Transverse colon (tissue), 3 donors: ENCODE measurements around the gene RFX2.

Experiments used
- CTCF ChIP-seq, 5 experiments: fragments of 200-600 bp in 3 of 5; fragments of 450-650 bp in 2 of 5; sonication (generic) in 3 of 5; IDR thresholded peaks; 1 replicate in 2 of 5; 2 replicates in 3 of 5; pipeline ENCODE4 v1.5.1; 2016 to 2017; ENCODE audit warnings: antibody characterized with exemption in 5 of 5, inconsistent platforms in 3 of 5, mild to moderate bottlenecking in 2 of 5, moderate library complexity in 1 of 5
- POLR2A ChIP-seq: fragments of 450-650 bp; IDR thresholded peaks from one replicate; pipeline ENCODE4 v1.6.1; 2016; ENCODE audit warnings: antibody characterized with exemption, mild to moderate bottlenecking, moderate library complexity

GRCh38 chr19:6088602-6089049 lies 21.7 kb downstream of the RFX2 start:
- TF ChIP-seq CTCF (IDR thresholded peaks at IDR 0.05) (no peak), POLR2A (no peak)
